Keratinocyte (primary cell): ENCODE measurements around the gene NPTX1. TPM values are rescaled to one million over a fixed set of nuclear protein-coding genes. Genes with fewer than 3 reads are reported as not detected.

Experiments used
- DNase-seq: peaks from one replicate; pipeline ENCODE4 v3.0.0-alpha.2; 2011; ENCODE audit warnings: low read depth, missing footprints, low spot score
- FAIRE-seq: peaks from 2 replicates; lab custom pipeline; 2011; peaks lifted over from hg19 to GRCh38; lab: Jason Lieb, UNC
- H2AFZ ChIP-seq: 2 replicates; pipeline ENCODE4 v1.6.0; 2012; ENCODE audit warnings: low read length, control low read depth, inconsistent platforms; ENCODE audit not compliant: control insufficient read depth
- H3K27ac ChIP-seq: 2 replicates; pipeline ENCODE4 v1.5.1; 2011; ENCODE audit warnings: low read length; ENCODE audit not compliant: control insufficient read depth, insufficient read depth
- H3K27me3 ChIP-seq: 3 replicates; pipeline ENCODE4 v1.6.0; 2011; ENCODE audit warnings: low read length; ENCODE audit not compliant: control insufficient read depth, insufficient read depth; ENCODE audit errors: extremely low read depth
- H3K36me3 ChIP-seq, 2 experiments: 2 replicates in 1 of 2; 3 replicates in 1 of 2; pipeline ENCODE4 v1.5.1; 2011; ENCODE audit warnings: low read length in 2 of 2, mild to moderate bottlenecking in 1 of 2; ENCODE audit not compliant: control insufficient read depth in 2 of 2, insufficient read depth in 2 of 2; ENCODE audit errors: extremely low read depth in 1 of 2
- H3K4me1 ChIP-seq: 3 replicates; pipeline ENCODE4 v1.5.1; 2011; ENCODE audit warnings: low read length; ENCODE audit not compliant: control insufficient read depth, insufficient read depth; ENCODE audit errors: extremely low read depth
- H3K4me2 ChIP-seq: 3 replicates; pipeline ENCODE4 v1.6.0; 2011; ENCODE audit warnings: low read depth, low read length; ENCODE audit not compliant: control insufficient read depth, insufficient read depth; ENCODE audit errors: extremely low read depth
- H3K4me3 ChIP-seq, 3 experiments: fragments of 200-600 bp in 1 of 3; sonication (generic) in 1 of 3; 2 replicates in 2 of 3; 3 replicates in 1 of 3; pipeline ENCODE4 v1.5.1; 2011 to 2016; ENCODE audit warnings: low read length in 3 of 3, mild to moderate bottlenecking in 3 of 3, control low read depth in 2 of 3, inconsistent platforms in 1 of 3, low read depth in 1 of 3, mixed read lengths in 1 of 3, mixed run types in 1 of 3, moderate library complexity in 1 of 3; ENCODE audit not compliant: control insufficient read depth in 2 of 3, insufficient read depth in 2 of 3; ENCODE audit errors: extremely low read depth in 1 of 3
- H3K79me2 ChIP-seq: 2 replicates; pipeline ENCODE4 v1.6.0; 2012; ENCODE audit warnings: low read length; ENCODE audit not compliant: control insufficient read depth, insufficient read depth
- H3K9ac ChIP-seq: 3 replicates; pipeline ENCODE4 v1.6.0; 2011; ENCODE audit warnings: low read length; ENCODE audit not compliant: control insufficient read depth, insufficient read depth; ENCODE audit errors: extremely low read depth
- H3K9me1 ChIP-seq: 3 replicates; pipeline ENCODE4 v1.6.0; 2011; ENCODE audit warnings: low read length; ENCODE audit not compliant: control insufficient read depth, insufficient read depth; ENCODE audit errors: extremely low read depth
- H3K9me3 ChIP-seq: 2 replicates; pipeline ENCODE4 v1.5.1; 2012; ENCODE audit warnings: low read depth, low read length; ENCODE audit not compliant: control insufficient read depth
- H4K20me1 ChIP-seq: 3 replicates; pipeline ENCODE4 v1.6.0; 2011; ENCODE audit warnings: low read length; ENCODE audit not compliant: control insufficient read depth, insufficient read depth; ENCODE audit errors: extremely low read depth
- CTCF ChIP-seq, 3 experiments: IDR thresholded peaks in 1 of 3; conservative IDR thresholded peaks in 1 of 3; optimal IDR thresholded peaks in 1 of 3; 2 replicates in 2 of 3; 3 replicates in 1 of 3; pipeline versions ENCODE3 to v1.5.1; 2011; ENCODE audit warnings: low read length in 3 of 3, mild to moderate bottlenecking in 3 of 3, moderate library complexity in 2 of 3, control low read depth in 1 of 3, inconsistent platforms in 1 of 3; ENCODE audit not compliant: insufficient read depth in 2 of 3; ENCODE audit errors: extremely low read depth in 1 of 3
- EZH2 ChIP-seq: IDR thresholded peaks from one replicate; pipeline ENCODE4 v1.6.1; 2012; ENCODE audit warnings: inconsistent platforms, mild to moderate bottlenecking, low read length, moderate library complexity
- dilution Hi-C: fragments of 300-500 bp; cut with MboI; formaldehyde crosslinking; loops from one replicate; pipeline ENCODE4 v1.7.0; 2020; ENCODE audit warnings: low sequenced_read_pairs; ENCODE audit not compliant: extremely low pct_ligation_motif_present
- polyA plus RNA-seq, 5 experiments: library from polyadenylated mRNA; depleted of rRNA in 3 of 5; stranded (reverse) in 3 of 5; stranded (forward) in 1 of 5; unstranded in 1 of 5; fragments of >200 nt; gene quantifications; 1 replicate in 1 of 5; 2 replicates in 3 of 5; 3 replicates in 1 of 5; pipeline versions ENCODE4 v1.2.1 to v1.2.3, GENCODE V29; 2011 to 2012; ENCODE audit warnings: missing spikeins in 2 of 5, low read depth in 1 of 5, low replicate concordance in 1 of 5

Gene NPTX1
- polyA plus RNA-seq, 1 donor (not counting 4 experiments of a cell fraction or from before 2014, with no cell fraction given) = 0.03 TPM

GRCh38 chr17:80456465-80457235 is 19.8 kb downstream of the NPTX1 start:
- H3K4me1 ChIP-seq = peaks cover 24% of the 10 kb centered on the region
- DNase-seq (no peak), FAIRE-seq (no peak)
- H3K4me2 ChIP-seq = no peak overlapping the region
- peaks cover 9% of the 10 kb centered on the region for H3K27me3 ChIP-seq
- H4K20me1 ChIP-seq = no peaks in the 10 kb centered on the region
- H2AFZ ChIP-seq = no peak overlapping the region
- H3K4me3 ChIP-seq = no peak overlapping the region
- no peaks in the 10 kb centered on the region for H3K79me2 ChIP-seq
- no peaks in the 10 kb centered on the region for H3K9me1 ChIP-seq
- no peak overlapping the region for H3K27ac ChIP-seq
- H3K9me3 ChIP-seq = no peaks in the 10 kb centered on the region
- H3K36me3 ChIP-seq = no peaks in the 10 kb centered on the region
- dilution Hi-C loops = no loop called here
- TF ChIP-seq CTCF (optimal IDR thresholded peaks at IDR 0.05 in 1 of 3, IDR thresholded peaks at IDR 0.05 in 1 of 3, conservative IDR thresholded peaks at IDR 0.05 in 1 of 3; ENCODE audit: extremely low read depth in 1 of 3, insufficient read depth in 2 of 3, low read length in 3 of 3) (no peak), EZH2 (no peak)
- H3K9ac ChIP-seq = no peak overlapping the region

DNA sequence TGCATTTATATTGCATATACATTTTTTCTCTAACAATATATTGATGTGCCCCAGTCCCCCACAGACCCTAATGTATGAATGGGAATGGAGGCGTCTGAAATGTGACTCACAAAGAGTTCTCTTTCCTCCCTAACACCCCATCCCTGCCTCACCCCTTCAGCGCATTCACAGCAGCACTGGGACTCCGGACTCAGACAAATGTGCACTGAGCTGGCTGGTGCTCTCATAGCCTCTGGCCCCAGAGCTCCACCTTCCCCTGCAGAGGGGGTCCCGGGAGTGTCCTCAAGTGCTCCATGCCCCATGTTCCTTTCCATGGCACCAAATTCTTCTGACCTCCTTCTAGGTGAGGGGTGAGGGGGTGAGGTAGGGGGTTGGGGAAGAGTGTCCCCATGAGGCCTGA is 20.6 kb downstream of the NPTX1 start:
- no peaks in the 10 kb centered on the region for H3K9me1 ChIP-seq
- no peaks in the 10 kb centered on the region for H3K9me3 ChIP-seq
- no peaks in the 10 kb centered on the region for H4K20me1 ChIP-seq
- no peaks in the 10 kb centered on the region for H3K36me3 ChIP-seq
- FAIRE-seq (no peak), DNase-seq (no peak)
- H3K79me2 ChIP-seq = no peaks in the 10 kb centered on the region
- H3K4me1 ChIP-seq = peaks cover 24% of the 10 kb centered on the region
- no peak for TF ChIP-seq CTCF (optimal IDR thresholded peaks at IDR 0.05 in 1 of 3, IDR thresholded peaks at IDR 0.05 in 1 of 3, conservative IDR thresholded peaks at IDR 0.05 in 1 of 3; ENCODE audit: extremely low read depth in 1 of 3, insufficient read depth in 2 of 3, low read length in 3 of 3)
- no peak for TF ChIP-seq EZH2
- H3K4me2 ChIP-seq = peak overlapping the region; percentile 96
- peak overlapping the region; percentile 75 for H2AFZ ChIP-seq
- peak overlapping the region; percentile 64 to 89 (median 88) for H3K4me3 ChIP-seq
- dilution Hi-C loops = no loop called here
- peak overlapping the region; percentile 94 for H3K9ac ChIP-seq
- H3K27me3 ChIP-seq = peaks cover 5% of the 10 kb centered on the region
- H3K27ac ChIP-seq = no peak overlapping the region
